GM21367 (cell line): ENCODE data around the gene HIP1R.
"Not testable (repeated sequence)": the region's sequence is repeated elsewhere in the genome, so short reads cannot be mapped to it uniquely, and the experiment has no call there.

ENCODE experiments used
- ATAC-seq: cut with Tn5 transposase; IDR thresholded peaks from one replicate; pipeline ENCODE4 v1.9.1; 2021; ENCODE audit not compliant: unreplicated experiment

The HIP1R gene

GRCh38 chr12:122872815-122873361, 37.6 kb downstream of the HIP1R start:
- no peak for ATAC-seq

- ATAC-seq, result no peak
Measured at GRCh38 chr12:122873540-122873939, 38.3 kb downstream of the HIP1R start.

GRCh38 chr12:122874081-122874480, 38.8 kb downstream of the HIP1R start:
- ATAC-seq, result no peak

GRCh38 chr12:122875590-122876220, 40.4 kb downstream of the HIP1R start:
- peak; percentile 47 for ATAC-seq

- ATAC-seq, result not testable (repeated sequence)
Measured at GRCh38 chr12:122876281-122876680, 41.0 kb downstream of the HIP1R start.

- no peak for ATAC-seq
Measured at GRCh38 chr12:122876731-122877130, 41.5 kb downstream of the HIP1R start.

- ATAC-seq, result no peak
Measured at GRCh38 chr12:122878780-122879612, 43.7 kb downstream of the HIP1R start.

- no peak for ATAC-seq
Measured at GRCh38 chr12:122880155-122880667, 45.0 kb downstream of the HIP1R start.

- ATAC-seq, result no peak
Measured at GRCh38 chr12:122880668-122881067, 45.4 kb downstream of the HIP1R start.

GRCh38 chr12:122882908-122883558, 47.8 kb downstream of the HIP1R start:
- ATAC-seq, result no peak

- no peak for ATAC-seq
Measured at GRCh38 chr12:122884091-122884826, 49.0 kb downstream of the HIP1R start.

GRCh38 chr12:122884860-122885259, 49.6 kb downstream of the HIP1R start:
- no peak for ATAC-seq

- ATAC-seq, result no peak
Measured at GRCh38 chr12:122886161-122886560, 50.9 kb downstream of the HIP1R start.

GRCh38 chr12:122886851-122887818, 51.9 kb downstream of the HIP1R start:
- no peak for ATAC-seq

GRCh38 chr12:122887819-122888212, 52.6 kb downstream of the HIP1R start:
- no peak for ATAC-seq

GRCh38 chr12:122888232-122888752, 53.0 kb downstream of the HIP1R start:
- ATAC-seq, result no peak

GRCh38 chr12:122889761-122890520, 54.7 kb downstream of the HIP1R start:
- no peak for ATAC-seq

GRCh38 chr12:122891661-122892525, 56.6 kb downstream of the HIP1R start:
- no peak for ATAC-seq
